ENCODE measurements around the gene MRPS27.
A peak's percentile ranks its signal among the peaks of the same experiment; 100 is the strongest.

MRPS27 gene
- total RNA-seq, result 38.4 to 60.1 (median 46.1) reads per million in 4 donors

- peak; percentile 88 to 97 (median 93) for DNase-seq
These were observed at the start of gene MRPS27, which contains the start of gene PTCD2 for GRCh38 chr5:72319976-72320752. Gene MRPS27 (minus strand): TSS chr5:72320240. CDS start chr5:72320221, 19 bp downstream. Gene PTCD2 (plus strand): TSS chr5:72320373. CDS start chr5:72320383, 10 bp downstream.

DNA sequence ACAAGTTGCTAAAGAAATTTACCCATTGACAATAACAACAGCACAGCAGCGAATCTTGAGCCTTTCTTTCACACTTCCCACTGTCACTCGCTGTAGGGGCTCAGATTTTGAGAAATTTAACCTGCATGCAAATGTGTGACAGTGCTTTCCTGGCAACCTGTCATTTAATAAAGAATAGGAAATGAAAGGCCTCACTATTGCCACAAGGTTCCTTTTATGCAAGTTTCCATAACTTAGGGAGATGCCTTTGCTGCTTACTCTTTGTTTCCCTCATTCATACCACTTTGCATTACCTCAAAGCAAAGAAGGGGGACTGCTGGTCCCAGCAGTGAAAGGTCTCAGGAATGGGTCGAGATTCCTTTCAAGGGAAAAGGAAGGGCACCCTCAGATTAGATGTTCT is 49.7 kb upstream of the MRPS27 start:
- no peak for DNase-seq

DNA sequence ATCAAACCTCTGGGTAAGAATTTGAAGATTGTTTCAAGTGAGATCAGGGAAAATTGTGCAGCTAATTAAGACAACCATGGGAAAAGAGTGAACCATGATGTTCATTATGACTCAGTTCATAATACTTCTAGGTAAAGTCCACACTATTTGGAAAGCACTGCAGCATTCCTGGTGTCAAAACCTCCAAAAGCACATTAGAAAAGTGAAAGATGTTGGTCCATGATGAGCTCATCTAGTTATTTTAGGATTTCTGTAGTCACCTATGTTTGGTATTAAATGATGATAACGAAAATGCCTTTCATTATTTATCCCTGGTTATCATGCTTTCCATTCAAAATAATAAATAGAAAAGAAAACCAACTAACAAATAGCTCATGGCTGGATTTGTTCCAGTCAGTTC is 49.3 kb upstream of the MRPS27 start:
- no peak for DNase-seq

DNA sequence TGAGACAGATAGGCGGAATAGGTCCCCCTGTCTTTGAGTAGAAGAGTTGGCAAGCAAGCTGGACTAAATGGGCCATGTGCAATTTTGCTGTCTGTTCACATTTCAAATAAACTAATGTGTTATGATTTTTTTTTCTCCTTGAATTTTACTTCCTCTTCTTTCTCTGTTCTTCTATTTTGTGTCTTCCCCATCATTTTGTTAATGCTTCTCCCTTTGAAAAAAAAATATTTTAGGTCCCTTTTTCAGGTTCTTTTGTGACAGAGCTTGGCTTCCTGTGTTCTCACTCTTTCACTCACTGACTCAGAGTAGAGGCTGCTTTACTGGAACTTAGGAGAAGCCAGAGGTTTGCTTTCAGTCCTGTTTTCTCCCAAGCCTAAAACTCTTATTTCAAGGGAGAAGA is 48.2 kb upstream of the MRPS27 start:
- no peak for DNase-seq

GRCh38 chr5:72366324-72366976 is 46.4 kb upstream of the MRPS27 start:
- DNase-seq, result peak in 2 of 5 donors; percentile 1 to 45

- DNase-seq, result no peak
These were observed 44.9 kb upstream of the MRPS27 start for GRCh38 chr5:72364951-72365350.

DNA sequence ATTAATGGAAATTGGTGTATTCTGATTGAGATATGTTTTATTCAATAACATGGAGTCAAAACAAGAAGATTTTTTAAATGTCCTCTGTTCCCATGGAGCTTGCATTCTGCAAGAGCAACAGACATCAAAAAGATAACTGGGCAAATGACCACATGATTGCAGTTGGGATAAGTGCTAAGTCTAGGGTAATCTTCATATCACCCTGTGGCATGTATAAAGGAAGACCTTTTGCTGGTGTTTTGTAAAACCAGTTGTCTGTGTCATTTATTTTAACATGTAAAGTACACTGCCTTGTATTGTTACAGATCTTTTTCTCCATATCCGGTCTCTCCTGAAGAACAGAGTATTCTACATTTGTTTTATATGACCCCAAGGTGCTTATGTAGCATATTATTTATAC is 44.1 kb upstream of the MRPS27 start:
- no peak for DNase-seq

GRCh38 chr5:72363166-72363802 is 43.2 kb upstream of the MRPS27 start:
- no peak for DNase-seq

DNA sequence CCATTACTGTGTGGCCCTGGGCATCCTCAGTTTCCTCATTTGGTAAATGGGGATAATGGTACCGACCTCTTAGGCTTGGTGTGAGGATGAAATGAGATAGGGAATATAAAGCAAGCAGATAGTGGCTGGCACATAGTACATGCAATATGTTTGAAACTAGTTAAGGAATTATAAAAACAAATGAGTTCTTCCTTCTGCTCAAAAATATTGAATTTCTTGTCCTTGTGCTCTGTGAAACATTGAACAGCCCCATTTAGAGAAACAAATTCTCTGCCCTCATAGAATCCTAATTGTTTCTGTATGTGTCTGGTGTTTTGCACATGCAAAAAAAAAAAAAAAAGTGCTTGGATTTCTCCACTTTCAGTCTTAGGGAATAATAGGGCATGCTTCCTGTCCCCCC is 39.8 kb upstream of the MRPS27 start:
- DNase-seq, result no peak

GRCh38 chr5:72358925-72359324 is 38.9 kb upstream of the MRPS27 start:
- no peak for DNase-seq

GRCh38 chr5:72356361-72356760 is 36.3 kb upstream of the MRPS27 start:
- no peak for DNase-seq

DNA sequence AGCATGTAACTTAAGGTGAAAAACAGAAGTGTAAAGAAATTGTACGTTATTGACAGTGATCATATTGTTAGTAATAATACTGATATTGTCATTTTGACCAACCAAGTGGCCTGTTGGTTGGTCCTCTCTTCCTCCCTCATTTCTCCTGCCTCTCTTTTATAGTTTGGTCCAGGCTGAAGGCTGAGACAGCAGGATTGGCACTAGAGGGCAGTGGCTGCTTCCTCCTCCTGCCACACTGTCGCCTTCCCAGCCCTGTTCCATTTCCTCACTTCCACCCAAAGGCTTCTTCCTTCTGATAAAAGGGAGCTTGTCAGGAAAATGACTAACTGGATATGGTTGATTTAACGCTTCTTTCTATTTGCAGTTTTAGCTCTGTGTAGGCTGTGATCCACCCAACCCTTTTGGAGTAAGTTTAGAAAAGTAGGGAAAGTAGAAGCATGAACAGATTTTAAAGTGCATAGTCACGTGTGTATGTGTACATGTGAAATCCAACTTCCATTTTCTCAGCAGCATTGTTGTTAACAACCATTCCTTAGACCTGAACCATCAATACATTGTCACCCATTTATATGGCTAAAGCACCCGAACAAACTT is 35.8 kb upstream of the MRPS27 start:
- no peak for DNase-seq

GRCh38 chr5:72353046-72353445 is 33.0 kb upstream of the MRPS27 start:
- no peak for DNase-seq

- DNase-seq, result no peak
These were observed 32.6 kb upstream of the MRPS27 start for GRCh38 chr5:72352616-72353015.

DNA sequence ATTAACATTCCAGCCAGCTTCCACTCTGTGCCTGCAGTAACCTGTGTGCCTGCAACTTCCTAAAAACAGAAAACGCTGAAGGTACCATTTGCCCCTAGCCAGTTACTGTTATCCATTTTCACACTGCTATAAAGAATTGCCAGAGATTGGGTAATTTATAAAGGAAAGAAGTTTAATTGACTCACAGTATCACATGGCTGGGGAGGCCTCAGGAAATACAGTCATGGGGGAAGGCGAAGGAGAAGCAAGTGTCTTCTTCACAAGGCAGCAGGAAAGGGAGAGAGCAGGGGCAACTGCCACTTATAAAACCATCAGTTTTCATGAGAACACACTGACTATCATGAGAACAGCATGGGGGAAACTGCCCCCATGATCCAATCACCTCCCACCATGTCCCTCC is 31.3 kb upstream of the MRPS27 start:
- DNase-seq, result no peak

- peak in 1 of 5 donors; percentile 61 for DNase-seq
These were observed 27.8 kb upstream of the MRPS27 start for GRCh38 chr5:72347801-72348308.

- no peak for DNase-seq
These were observed 26.4 kb upstream of the MRPS27 start for GRCh38 chr5:72346398-72346797.

DNA sequence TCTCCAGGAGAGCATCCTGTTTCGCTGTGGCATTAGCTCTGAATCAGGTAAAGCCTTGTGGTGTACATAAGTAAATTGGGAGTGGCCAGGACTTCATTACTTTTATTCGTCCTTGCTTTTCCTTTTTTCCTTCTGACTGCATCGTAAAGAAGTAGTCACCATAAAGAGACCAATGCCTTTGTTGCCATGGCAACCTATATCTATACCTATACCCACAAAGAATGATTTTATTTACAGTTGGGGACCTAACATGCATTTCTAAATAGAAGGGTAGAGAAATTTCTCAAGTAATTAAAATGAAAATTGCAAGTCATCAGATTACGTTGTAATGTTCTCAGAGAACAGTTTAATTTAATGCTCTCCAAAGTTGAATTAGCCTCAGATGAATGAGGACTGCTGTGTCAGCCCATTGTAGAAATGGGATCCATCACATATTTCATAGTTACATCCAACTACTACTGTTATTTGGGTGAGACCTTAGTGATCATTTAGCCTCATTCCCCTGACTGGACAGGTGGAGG is 18.7 kb upstream of the MRPS27 start:
- no peak for DNase-seq

- no peak for DNase-seq
These were observed 17.1 kb upstream of the MRPS27 start for GRCh38 chr5:72337159-72337558.

GRCh38 chr5:72330712-72331111 is 10.7 kb upstream of the MRPS27 start:
- no peak for DNase-seq

GRCh38 chr5:72328172-72328571 is 8.1 kb upstream of the MRPS27 start:
- no peak for DNase-seq

DNA sequence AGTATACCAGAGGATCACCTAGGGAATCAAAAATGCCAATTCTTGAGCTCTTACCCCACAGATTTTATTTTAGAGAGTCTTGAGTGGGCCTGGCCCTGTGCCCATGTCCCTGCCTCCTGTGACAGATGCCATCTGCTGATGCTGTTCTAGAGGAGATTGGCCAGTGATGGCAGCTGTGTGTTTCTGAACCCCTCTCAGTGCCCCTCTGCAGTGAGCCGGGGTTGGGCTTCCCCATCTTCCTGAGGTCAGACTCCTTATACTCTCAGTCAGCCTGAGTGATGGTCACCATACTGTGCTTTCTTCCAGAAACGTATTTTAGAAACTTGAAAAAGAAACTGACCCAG is 6.2 kb upstream of the MRPS27 start:
- DNase-seq, result no peak

Data from T-helper 1 cell (primary cell).